Stimulated activated naive CD8-positive, alpha-beta T cell treated with anti-CD3 and anti-CD28 coated beads, Interleukin-15, amount 100 ng/mL, for 72 hours (primary cell): ENCODE results near the gene ISY1.
A peak's percentile ranks its signal among the peaks of the same experiment; 100 is the strongest.

Experiments
- ATAC-seq: fragments of 150-1000 bp; cut with Tn5 transposase; 2 replicates; pipeline ENCODE4 v1.10.0; 2021; ENCODE audit warnings: mild to moderate bottlenecking, moderate library complexity
- DNase-seq, 2 donors: peaks; one replicate each; pipeline ENCODE4 v3.0.0; 2021 to 2022
- H3K27ac Mint-ChIP-seq, 2 donors: one replicate each; pipeline ENCODE4 v1.8.0; 2022; ENCODE audit warnings: mild to moderate bottlenecking in 2 of 2, mixed read lengths in 2 of 2, moderate library complexity in 2 of 2
- H3K27me3 Mint-ChIP-seq: one replicate; pipeline ENCODE4 v1.8.0; 2022; ENCODE audit warnings: mixed read lengths
- H3K4me1 Mint-ChIP-seq: one replicate; pipeline ENCODE4 v1.8.0; 2022; ENCODE audit warnings: mild to moderate bottlenecking, mixed read lengths
- H3K4me3 Mint-ChIP-seq, 2 donors: one replicate each; pipeline ENCODE4 v1.8.0; 2022; ENCODE audit warnings: mild to moderate bottlenecking in 2 of 2, mixed read lengths in 2 of 2, moderate library complexity in 1 of 2
- H3K9me3 Mint-ChIP-seq, 2 donors: one replicate each; pipeline ENCODE4 v1.8.0; 2022; ENCODE audit warnings: mixed read lengths in 2 of 2

ISY1 gene

DNA sequence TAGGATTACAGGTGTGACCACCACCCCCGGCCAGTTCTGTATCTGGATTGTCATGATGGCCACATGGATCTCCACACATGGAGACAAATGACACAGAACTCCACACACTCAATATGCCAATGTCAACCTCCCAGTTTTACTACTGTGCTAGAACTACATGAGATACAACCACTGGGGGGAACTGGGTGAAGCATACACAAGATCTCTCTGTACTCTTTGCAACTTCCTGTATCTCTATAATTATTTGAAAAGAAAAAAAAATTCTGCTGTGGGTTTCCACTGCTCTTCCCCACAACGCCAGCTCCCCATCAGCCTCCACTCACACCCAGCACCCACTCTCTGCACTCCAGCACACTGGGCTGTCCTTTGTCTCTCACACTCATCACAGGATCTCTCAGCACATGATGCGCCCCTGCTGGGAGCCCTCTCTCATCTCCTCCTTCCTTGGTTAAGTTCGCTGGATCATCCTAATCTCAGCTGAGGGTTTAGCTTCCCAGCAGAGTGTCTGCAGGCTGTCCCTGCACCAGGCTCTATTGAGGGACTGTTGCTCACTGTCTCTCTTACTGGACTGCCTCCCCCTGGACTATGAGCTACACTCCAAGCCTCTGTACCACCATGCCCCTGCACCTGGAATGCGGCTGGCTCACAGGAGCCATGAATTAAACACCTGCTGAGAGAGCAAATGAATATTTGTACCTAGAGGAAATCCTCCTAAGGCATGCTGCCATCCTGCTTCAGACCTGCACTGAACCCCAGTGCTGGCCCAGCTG is 28.6 kb downstream of the ISY1 start:
- Mint-ChIP-seq H3K4me1 (peaks cover 19% of the 10 kb centered on the region), H3K9me3 (no peaks in the 10 kb centered on the region), H3K27ac (peak overlapping the region; percentile 78 to 87), H3K27me3 (no peaks in the 10 kb centered on the region), H3K4me3 (no peak overlapping the region)
- DNase-seq: no peak
- ATAC-seq: peak; percentile 8

DNA sequence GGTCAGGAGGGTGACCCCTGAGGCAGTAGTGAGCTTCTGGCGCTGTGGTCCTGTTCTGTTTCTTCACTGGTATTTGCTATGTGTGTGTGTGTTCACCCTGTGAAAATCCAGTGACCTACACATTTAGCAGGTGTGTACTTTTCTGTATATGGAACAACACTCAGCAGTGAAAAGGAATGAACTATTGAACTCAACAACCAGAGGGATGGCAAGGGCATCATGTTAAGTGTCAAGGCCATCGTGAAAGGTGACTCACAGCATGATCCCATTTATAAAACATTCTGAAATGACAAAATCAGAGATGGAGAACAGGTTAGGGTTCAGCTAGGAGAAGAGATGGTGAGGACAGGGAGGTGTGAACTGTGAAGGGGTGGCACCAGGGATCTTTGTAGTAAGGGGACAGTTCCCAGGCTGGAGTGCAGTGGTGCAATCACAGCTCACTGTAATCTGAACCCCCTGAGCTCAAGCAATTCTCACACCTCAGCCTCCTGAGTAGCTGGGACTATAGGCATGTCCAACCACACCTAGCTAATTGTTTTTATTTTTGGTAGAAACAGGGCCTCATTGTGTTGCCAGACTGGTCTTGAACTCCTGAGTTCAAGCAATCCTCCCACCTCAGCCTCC is 29.3 kb downstream of the ISY1 start:
- ATAC-seq (no peak), DNase-seq (no peak)
- H3K27me3 Mint-ChIP-seq: no peaks in the 10 kb centered on the region
- H3K4me1 Mint-ChIP-seq: peaks cover 25% of the 10 kb centered on the region
- no peak overlapping the region for H3K4me3 Mint-ChIP-seq
- H3K9me3 Mint-ChIP-seq: no peaks in the 10 kb centered on the region
- peak overlapping the region; percentile 28 to 84 for H3K27ac Mint-ChIP-seq

DNA sequence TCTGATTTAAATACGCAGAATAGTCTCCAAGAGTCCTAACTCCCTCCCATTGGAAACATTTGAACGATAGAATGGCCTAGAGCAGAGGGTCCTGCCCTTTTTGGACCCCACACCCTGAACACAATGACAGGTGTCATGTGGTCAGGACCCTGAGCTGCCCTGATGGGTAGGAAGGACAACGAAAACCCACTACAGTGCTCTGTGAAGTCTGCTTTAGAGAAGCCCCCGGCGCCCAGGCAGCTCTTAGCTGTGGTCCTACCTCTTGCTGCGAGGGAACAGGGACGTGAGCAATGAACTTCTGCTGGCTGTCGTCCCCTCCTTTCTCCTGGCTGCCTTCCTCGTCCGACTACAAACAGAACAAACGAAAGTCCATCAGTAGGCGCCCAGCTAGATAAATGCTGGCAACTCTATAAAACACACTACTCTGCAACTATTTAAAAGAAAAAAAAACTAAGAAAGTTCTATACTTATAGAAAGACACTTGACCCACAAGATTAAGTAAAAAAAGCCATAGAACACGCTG is 30.5 kb downstream of the ISY1 start:
- H3K27ac Mint-ChIP-seq: no peak overlapping the region
- H3K27me3 Mint-ChIP-seq: no peaks in the 10 kb centered on the region
- H3K4me3 Mint-ChIP-seq: no peak overlapping the region
- DNase-seq: no peak
- peaks cover 25% of the 10 kb centered on the region for H3K4me1 Mint-ChIP-seq
- H3K9me3 Mint-ChIP-seq: no peaks in the 10 kb centered on the region
- ATAC-seq: no peak

- Mint-ChIP-seq H3K27me3 (no peaks in the 10 kb centered on the region), H3K27ac (no peak overlapping the region), H3K9me3 (no peaks in the 10 kb centered on the region), H3K4me3 (no peak overlapping the region), H3K4me1 (peaks cover 27% of the 10 kb centered on the region)
- DNase-seq (no peak), ATAC-seq (peak; percentile 39)
Measured at GRCh38 chr3:129128357-129129155, 32.3 kb downstream of the ISY1 start.

- peak overlapping the region; percentile 35 to 72 for H3K27ac Mint-ChIP-seq
- no peaks in the 10 kb centered on the region for H3K9me3 Mint-ChIP-seq
- H3K27me3 Mint-ChIP-seq: no peaks in the 10 kb centered on the region
- no peak for ATAC-seq
- peaks cover 29% of the 10 kb centered on the region for H3K4me1 Mint-ChIP-seq
- no peak overlapping the region for H3K4me3 Mint-ChIP-seq
- DNase-seq: no peak
Measured at GRCh38 chr3:129126726-129127280, 34.1 kb downstream of the ISY1 start.

DNA sequence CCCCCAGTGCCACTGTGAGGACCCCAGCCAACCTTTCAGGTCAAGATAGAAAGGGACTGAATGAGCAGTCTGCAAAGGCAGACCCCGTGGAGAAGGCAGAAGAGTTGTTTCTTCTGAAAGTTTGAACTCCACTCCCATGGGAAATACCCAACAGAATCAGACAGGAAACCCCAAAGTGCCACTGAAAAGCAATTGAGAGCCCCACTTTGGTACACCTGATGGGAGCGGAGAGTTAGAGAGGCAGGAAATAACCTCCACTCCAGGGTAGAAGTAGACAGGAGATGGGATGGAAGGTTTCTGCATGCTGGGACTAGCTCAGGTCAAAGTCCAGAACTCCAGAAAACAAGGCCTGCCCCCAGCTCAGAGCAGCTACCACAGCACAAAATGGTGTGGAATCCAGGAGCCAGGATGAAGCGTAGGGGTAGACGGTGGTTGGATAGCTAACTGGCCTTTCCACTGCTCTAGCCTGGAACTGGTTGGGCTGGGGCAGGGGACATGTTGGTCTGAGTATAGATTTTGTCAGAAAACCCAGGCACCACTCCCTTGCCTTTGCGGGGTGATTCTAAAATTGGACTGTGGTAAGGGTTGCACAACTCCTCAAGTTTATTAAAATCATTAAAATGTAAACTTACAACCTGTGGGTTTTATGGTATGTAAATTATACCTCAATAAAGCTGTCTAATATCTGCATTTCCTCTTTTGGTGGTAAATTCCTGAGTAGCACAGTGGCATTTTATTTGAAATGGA is 37.4 kb downstream of the ISY1 start:
- ATAC-seq (no peak), DNase-seq (no peak)
- peak overlapping the region; percentile 12 to 84 for H3K4me3 Mint-ChIP-seq
- H3K27me3 Mint-ChIP-seq: no peaks in the 10 kb centered on the region
- H3K9me3 Mint-ChIP-seq: no peaks in the 10 kb centered on the region
- peaks cover 37% of the 10 kb centered on the region for H3K4me1 Mint-ChIP-seq
- H3K27ac Mint-ChIP-seq: peak overlapping the region; percentile 20 to 36

DNA sequence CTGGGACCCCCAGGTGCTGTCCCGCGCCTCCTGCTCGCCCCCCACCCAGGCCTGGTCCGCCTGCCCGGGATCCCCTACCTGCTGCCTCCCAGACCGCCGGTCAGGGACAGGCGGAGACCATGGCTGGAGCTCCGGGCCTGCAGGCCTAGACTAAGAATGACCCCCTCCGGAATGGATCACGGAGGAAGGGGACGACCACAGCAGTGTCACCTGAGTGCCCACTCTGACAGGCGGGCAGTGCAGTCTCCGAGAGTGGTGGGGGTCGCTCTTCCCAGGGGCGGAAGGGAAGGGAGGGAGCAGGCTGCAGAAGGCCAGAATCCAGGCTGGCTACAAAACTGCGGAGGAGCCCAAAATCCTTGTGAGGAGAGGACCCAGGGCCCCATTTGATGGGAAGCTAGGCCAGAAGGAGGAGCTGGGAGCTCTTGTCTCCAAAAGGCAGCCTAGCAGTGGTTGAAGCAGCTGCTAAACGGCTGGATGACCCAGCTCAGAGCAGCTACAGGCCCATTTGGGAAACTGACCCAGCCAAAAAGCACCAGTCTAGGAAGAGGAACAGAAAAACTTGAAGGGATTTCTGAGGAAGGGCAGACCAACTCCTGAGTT is 38.4 kb downstream of the ISY1 start:
- peaks cover 45% of the 10 kb centered on the region for H3K4me1 Mint-ChIP-seq
- peak overlapping the region; percentile 46 to 84 for H3K4me3 Mint-ChIP-seq
- H3K27me3 Mint-ChIP-seq: no peaks in the 10 kb centered on the region
- ATAC-seq (no peak), DNase-seq (no peak)
- H3K27ac Mint-ChIP-seq: peak overlapping the region in 1 of 2 donors; percentile 86
- H3K9me3 Mint-ChIP-seq: no peaks in the 10 kb centered on the region

DNA sequence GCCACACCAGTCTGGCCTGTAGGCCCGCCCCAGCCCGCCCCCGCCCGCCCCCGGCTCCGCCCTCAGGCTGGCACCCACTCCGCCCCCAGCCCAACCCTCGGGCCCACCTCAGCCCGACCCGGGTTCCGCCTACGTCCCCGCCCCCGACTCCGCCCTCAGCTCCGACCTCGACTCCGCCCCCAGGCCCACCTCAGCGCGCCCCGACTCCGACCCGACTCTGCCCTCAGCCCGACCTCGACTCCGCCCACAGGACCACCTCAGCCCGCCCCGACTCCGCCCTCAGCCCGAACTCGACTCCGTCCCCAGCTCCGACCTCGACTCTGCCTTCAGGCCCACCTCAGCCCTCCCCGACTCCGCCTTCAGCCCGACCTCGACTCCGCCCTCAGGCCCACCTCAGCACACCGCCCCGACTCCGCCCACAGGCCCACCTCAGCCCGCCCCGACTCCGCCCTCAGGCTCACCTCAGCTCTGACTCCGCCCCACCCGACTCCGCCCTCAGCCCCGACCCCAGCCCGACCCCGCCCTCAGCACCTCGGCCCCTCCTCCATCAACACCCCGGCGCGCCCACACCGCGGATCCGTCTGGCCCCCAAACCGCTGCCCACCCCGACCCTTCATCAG is 39.0 kb downstream of the ISY1 start, which contains the start of gene RAB43:
Gene RAB43, minus strand, starts transcription at position 13 of the 620 bp plus-strand sequence. CDS start 315 bp downstream, outside the sequence.
- Mint-ChIP-seq H3K27ac (peak within 1 kb of the TSS; percentile 98 to 99), H3K4me3 (peak within 1 kb of the TSS; percentile 84 to 87), H3K27me3 (no peaks in the 10 kb centered on the region), H3K4me1 (peaks cover 45% of the 10 kb centered on the region), H3K9me3 (no peaks in the 10 kb centered on the region)
- ATAC-seq: peak; percentile 60
- peak; percentile 92 to 94 for DNase-seq

GRCh38 chr3:129121016-129121791 is 39.7 kb downstream of the ISY1 start:
- DNase-seq (peak in 1 of 2 donors; percentile 61), ATAC-seq (peak; percentile 21)
- peaks cover 50% of the 10 kb centered on the region for H3K4me1 Mint-ChIP-seq
- no peaks in the 10 kb centered on the region for H3K27me3 Mint-ChIP-seq
- H3K4me3 Mint-ChIP-seq: peak overlapping the region; percentile 82 to 87
- peak overlapping the region; percentile 98 to 99 for H3K27ac Mint-ChIP-seq
- H3K9me3 Mint-ChIP-seq: no peaks in the 10 kb centered on the region

DNA sequence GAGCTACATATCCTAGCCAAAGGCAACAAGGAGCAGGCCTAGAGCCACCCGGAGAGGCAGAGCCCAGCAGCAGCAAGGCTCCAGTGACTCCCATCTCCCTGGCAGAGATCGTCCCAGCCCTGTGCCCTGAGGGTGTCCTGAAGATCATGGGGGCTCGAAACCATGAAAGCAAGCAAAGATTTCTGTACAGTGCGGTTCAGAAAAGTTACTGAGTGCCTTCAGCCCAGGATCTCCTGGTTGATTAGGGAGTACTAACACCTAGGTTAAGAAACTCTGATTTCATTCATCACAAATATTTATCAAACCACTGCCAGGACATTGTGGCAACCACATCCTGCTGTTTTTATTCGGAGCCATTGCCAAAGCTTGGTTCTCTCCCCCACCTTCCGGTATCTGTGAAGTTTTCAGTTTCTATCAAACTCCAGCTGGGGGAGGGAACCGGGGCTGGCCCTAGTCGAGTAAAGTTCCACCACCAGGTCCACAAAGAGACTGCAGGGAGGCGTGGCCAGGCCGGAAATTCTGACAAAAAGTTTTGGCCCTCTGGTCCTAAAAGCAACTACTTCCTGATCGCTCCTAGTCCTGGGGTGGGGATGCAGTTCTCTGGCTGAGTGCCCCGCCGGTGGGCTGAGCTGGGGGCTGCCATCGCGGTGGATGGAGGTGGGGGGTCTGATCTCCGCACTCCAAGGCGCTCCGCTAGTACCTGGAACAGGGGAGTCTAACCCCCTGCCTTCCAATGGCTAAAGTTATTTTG is 40.4 kb downstream of the ISY1 start:
- Mint-ChIP-seq H3K27me3 (no peaks in the 10 kb centered on the region), H3K9me3 (no peaks in the 10 kb centered on the region), H3K27ac (peak overlapping the region; percentile 98 to 99), H3K4me1 (peaks cover 57% of the 10 kb centered on the region), H3K4me3 (peak overlapping the region; percentile 82 to 85)
- DNase-seq (peak; percentile 91 to 96), ATAC-seq (peak; percentile 79)

DNA sequence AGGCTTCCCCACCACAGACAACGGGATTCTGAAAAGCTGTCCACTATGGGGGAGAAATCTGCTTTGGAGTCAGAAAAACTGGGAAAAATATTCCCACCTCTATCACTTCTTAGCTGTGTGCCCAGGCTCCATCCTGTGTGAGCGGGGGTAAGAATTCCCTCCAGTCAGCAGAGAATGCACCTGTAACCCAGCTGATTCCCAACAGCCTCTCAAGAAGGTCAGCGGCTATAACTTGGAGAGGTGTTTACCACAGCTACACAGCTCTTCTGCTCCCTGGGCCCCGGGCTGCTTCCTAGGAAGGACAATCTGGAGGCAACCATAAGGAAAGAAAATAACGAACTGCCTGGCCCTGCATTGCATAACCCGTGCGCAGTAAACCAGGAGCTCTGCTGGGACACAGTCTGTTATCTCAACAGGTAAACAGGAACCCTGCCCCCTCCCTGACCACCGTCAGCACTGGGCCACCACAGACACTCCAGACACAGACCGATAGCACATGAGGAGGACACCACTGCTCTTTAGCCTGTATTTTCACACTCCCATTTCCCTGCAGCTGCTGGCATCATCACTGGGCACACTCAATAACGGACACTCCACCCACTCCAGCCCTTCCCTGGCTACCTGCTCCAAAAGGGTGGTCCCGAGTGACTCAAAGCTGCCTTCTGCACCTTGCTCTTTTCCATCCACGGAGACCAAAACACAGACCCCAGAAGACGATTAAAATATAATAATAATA is 41.3 kb downstream of the ISY1 start:
- H3K27ac Mint-ChIP-seq: peak overlapping the region; percentile 98 to 99

DNA sequence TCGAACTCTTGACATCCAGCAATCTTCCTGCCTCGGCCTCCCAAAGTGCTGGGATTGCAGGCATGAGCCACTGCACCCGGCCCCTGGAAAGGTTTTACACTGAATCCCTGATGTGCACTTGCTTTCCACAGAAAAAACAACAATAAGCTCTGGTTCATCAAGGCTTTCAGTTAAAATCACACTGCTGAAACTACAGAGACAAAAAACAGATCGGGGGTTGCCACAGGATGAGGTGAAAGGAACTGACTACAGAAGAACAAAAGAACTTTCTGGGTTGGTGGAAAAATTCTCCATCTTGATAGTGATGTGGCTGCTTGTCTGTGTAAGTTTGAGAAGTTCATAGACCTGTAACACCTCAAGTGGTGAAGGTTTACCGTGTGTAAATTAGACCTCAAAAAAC is 42.1 kb downstream of the ISY1 start:
- Mint-ChIP-seq H3K27me3 (no peaks in the 10 kb centered on the region), H3K4me1 (peaks cover 74% of the 10 kb centered on the region), H3K9me3 (no peaks in the 10 kb centered on the region), H3K27ac (peak overlapping the region; percentile 98 to 99), H3K4me3 (peak overlapping the region; percentile 82 to 85)
- DNase-seq (peak; percentile 57 to 59), ATAC-seq (peak; percentile 19)

More for the DNA sequence above, 41.3 kb downstream of the ISY1 start:
- no peaks in the 10 kb centered on the region for H3K27me3 Mint-ChIP-seq
- H3K4me3 Mint-ChIP-seq: peak overlapping the region; percentile 82 to 85
- ATAC-seq: no peak
- H3K4me1 Mint-ChIP-seq: peaks cover 66% of the 10 kb centered on the region
- DNase-seq: peak; percentile 51 to 66
- no peaks in the 10 kb centered on the region for H3K9me3 Mint-ChIP-seq
